Pons (tissue), 1 donor: ENCODE results near the gene SPG11.

Experiments used
- DNase-seq: peaks from one replicate; pipeline ENCODE4 v3.0.0-alpha.2; 2016; ENCODE audit warnings: low spot score

SPG11 gene

GRCh38 chr15:44620081-44620480 lies 43.4 kb downstream of the SPG11 start:
- DNase-seq: no peak

- no peak for DNase-seq
Observed at GRCh38 chr15:44616974-44617373, 46.5 kb downstream of the SPG11 start.

GRCh38 chr15:44606740-44607139 lies 56.7 kb downstream of the SPG11 start:
- DNase-seq: no peak

GRCh38 chr15:44603126-44603525 lies 60.3 kb downstream of the SPG11 start:
- no peak for DNase-seq

GRCh38 chr15:44598892-44599291 lies 64.6 kb downstream of the SPG11 start:
- no peak for DNase-seq

- DNase-seq: no peak
Observed at GRCh38 chr15:44598066-44598465, 65.4 kb downstream of the SPG11 start.

GRCh38 chr15:44596511-44597010 lies 66.9 kb downstream of the SPG11 start:
- DNase-seq: no peak

GRCh38 chr15:44595656-44596510 lies 67.6 kb downstream of the SPG11 start:
- DNase-seq: no peak

GRCh38 chr15:44595246-44595645 lies 68.2 kb downstream of the SPG11 start:
- no peak for DNase-seq

GRCh38 chr15:44593042-44593736 lies 70.3 kb downstream of the SPG11 start:
- DNase-seq: no peak

GRCh38 chr15:44591326-44591725 lies 72.1 kb downstream of the SPG11 start:
- no peak for DNase-seq

GRCh38 chr15:44588541-44588940 lies 74.9 kb downstream of the SPG11 start:
- no peak for DNase-seq

GRCh38 chr15:44585633-44586032 lies 77.8 kb downstream of the SPG11 start:
- DNase-seq: no peak

GRCh38 chr15:44584162-44584749 lies 79.2 kb downstream of the SPG11 start:
- DNase-seq: peak; percentile 13

- DNase-seq: no peak
Observed at GRCh38 chr15:44580105-44580504, 83.4 kb downstream of the SPG11 start.

GRCh38 chr15:44574734-44575133 lies 88.7 kb downstream of the SPG11 start:
- DNase-seq: no peak

- DNase-seq: no peak
Observed at GRCh38 chr15:44573386-44573785, 90.1 kb downstream of the SPG11 start.

GRCh38 chr15:44570361-44570760 lies 93.1 kb downstream of the SPG11 start:
- no peak for DNase-seq

GRCh38 chr15:44569316-44569715 lies 94.1 kb downstream of the SPG11 start:
- DNase-seq: no peak

GRCh38 chr15:44568338-44568737 lies 95.1 kb downstream of the SPG11 start:
- no peak for DNase-seq

- no peak for DNase-seq
Observed at GRCh38 chr15:44566155-44566540, 97.3 kb downstream of the SPG11 start.

- no peak for DNase-seq
Observed at GRCh38 chr15:44565387-44566154, 97.9 kb downstream of the SPG11 start.
